Stomach smooth muscle (tissue), 2 donors: ENCODE measurements around the gene ADGRL3.

Source experiments
- H3K27ac ChIP-seq: one replicate; pipeline ENCODE4 v1.7.0; 2013; ENCODE audit warnings: mild to moderate bottlenecking, low read length, inconsistent platforms
- H3K27me3 ChIP-seq, 2 donors: one replicate each; pipeline ENCODE4 v1.7.0; 2013; ENCODE audit warnings: low read length in 2 of 2; ENCODE audit not compliant: insufficient read depth in 2 of 2, control insufficient read depth in 1 of 2
- H3K36me3 ChIP-seq, 2 donors: one replicate each; pipeline ENCODE4 v1.7.0; 2013; ENCODE audit warnings: low read length in 2 of 2; ENCODE audit not compliant: control insufficient read depth in 2 of 2, insufficient read depth in 2 of 2
- H3K4me1 ChIP-seq: one replicate; pipeline ENCODE4 v1.7.0; 2013; ENCODE audit warnings: low read length; ENCODE audit not compliant: control insufficient read depth, insufficient read depth
- H3K4me3 ChIP-seq, 2 donors: one replicate each; pipeline ENCODE4 v1.7.0; 2013; ENCODE audit warnings: low read length in 2 of 2
- H3K9ac ChIP-seq, 2 donors: one replicate each; pipeline ENCODE4 v1.7.0; 2013; ENCODE audit warnings: low read length in 2 of 2, mild to moderate bottlenecking in 1 of 2
- H3K9me3 ChIP-seq, 2 donors: one replicate each; pipeline ENCODE4 v1.7.0; 2013; ENCODE audit warnings: low read length in 2 of 2; ENCODE audit not compliant: control insufficient read depth in 2 of 2
- donor health status: healthy.
- donor health status: Pancreatic carcinoma.

The ADGRL3 gene

GRCh38 chr4:62080431-62080830 lies 880.3 kb downstream of the ADGRL3 start:
- Histone ChIP-seq H3K4me3 (no peak overlapping the region), H3K36me3 (no peaks in the 10 kb centered on the region), H3K9me3 (no peaks in the 10 kb centered on the region), H3K27ac (no peak overlapping the region), H3K4me1 (no peaks in the 10 kb centered on the region), H3K27me3 (no peaks in the 10 kb centered on the region), H3K9ac (no peak overlapping the region)

GRCh38 chr4:62087706-62088105 lies 887.6 kb downstream of the ADGRL3 start:
- Histone ChIP-seq H3K27ac (no peak overlapping the region), H3K36me3 (no peaks in the 10 kb centered on the region), H3K4me3 (no peak overlapping the region), H3K4me1 (no peaks in the 10 kb centered on the region), H3K9me3 (no peaks in the 10 kb centered on the region), H3K9ac (no peak overlapping the region), H3K27me3 (no peaks in the 10 kb centered on the region)

- Histone ChIP-seq H3K27ac (no peak overlapping the region), H3K9ac (no peak overlapping the region), H3K36me3 (no peaks in the 10 kb centered on the region), H3K27me3 (no peaks in the 10 kb centered on the region), H3K9me3 (no peaks in the 10 kb centered on the region), H3K4me3 (no peak overlapping the region), H3K4me1 (no peaks in the 10 kb centered on the region)
These were observed 893.6 kb downstream of the ADGRL3 start for GRCh38 chr4:62093735-62094134.

GRCh38 chr4:62096881-62097280 lies 896.8 kb downstream of the ADGRL3 start:
- Histone ChIP-seq H3K36me3 (no peaks in the 10 kb centered on the region), H3K9ac (no peak overlapping the region), H3K4me1 (no peaks in the 10 kb centered on the region), H3K27me3 (no peaks in the 10 kb centered on the region), H3K9me3 (no peaks in the 10 kb centered on the region), H3K27ac (no peak overlapping the region), H3K4me3 (no peak overlapping the region)

DNA sequence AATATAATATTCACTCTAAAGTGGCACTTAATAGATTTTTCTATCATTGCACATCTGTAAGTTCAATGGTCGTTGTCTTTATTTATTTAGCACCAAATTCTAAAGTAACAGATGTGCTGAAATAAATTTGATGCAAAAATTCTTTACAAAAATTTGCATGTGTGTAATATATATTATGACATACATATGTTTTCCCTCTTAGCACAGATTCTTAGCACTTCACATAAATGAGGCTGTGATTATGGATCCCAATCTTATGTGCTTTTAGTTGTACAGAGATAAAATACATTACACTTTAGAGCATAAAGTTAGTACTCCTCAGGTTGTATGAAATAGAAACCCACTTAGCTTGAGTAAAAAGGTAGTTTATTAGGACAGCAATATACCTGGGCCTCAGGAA lies 915.1 kb downstream of the ADGRL3 start:
- Histone ChIP-seq H3K36me3 (no peaks in the 10 kb centered on the region), H3K27me3 (no peaks in the 10 kb centered on the region), H3K4me1 (no peaks in the 10 kb centered on the region), H3K9me3 (no peaks in the 10 kb centered on the region), H3K9ac (no peak overlapping the region), H3K4me3 (no peak overlapping the region), H3K27ac (no peak overlapping the region)

DNA sequence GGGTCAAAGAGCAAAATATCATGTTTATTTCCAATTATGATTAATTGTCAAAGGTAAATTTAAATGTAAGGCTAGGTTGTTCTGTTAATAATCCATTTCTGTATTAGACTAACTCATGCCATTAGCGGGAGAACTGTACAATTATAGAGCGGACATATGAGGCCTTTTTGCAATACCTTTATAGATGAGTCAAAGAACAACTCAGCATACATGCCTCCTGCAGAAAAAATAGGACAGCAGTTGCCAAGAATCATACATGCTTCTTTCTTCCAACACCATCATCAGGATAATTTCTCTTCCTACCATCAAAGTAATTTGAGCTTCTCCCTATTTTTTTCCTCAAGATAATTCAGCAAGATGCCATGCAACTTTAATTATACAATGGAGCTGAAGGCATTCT lies 917.8 kb downstream of the ADGRL3 start:
- H3K36me3 ChIP-seq: no peaks in the 10 kb centered on the region
- H3K27me3 ChIP-seq: no peaks in the 10 kb centered on the region
- H3K27ac ChIP-seq: no peak overlapping the region
- no peaks in the 10 kb centered on the region for H3K4me1 ChIP-seq
- no peak overlapping the region for H3K4me3 ChIP-seq
- no peak overlapping the region for H3K9ac ChIP-seq
- no peaks in the 10 kb centered on the region for H3K9me3 ChIP-seq

DNA sequence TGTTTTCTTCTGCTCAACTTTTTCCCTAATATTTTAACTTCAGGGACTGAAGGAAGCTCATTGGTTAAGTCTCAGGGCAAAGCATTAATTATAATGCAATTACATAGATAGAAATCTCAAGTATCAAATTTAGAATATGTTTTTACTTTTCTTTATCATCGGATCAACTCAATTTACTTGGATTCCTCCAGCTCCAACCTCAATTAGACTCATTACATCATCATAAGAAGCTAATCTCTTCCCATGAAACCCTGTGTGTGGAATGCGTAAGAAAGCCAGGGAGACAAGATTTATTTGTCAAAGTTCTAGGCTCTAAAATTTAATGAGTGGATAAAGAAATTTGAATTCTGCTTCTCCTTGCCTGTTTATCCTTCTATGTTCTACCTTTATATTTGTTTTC lies 918.4 kb downstream of the ADGRL3 start:
- H3K4me3 ChIP-seq: no peak overlapping the region
- no peaks in the 10 kb centered on the region for H3K4me1 ChIP-seq
- no peaks in the 10 kb centered on the region for H3K36me3 ChIP-seq
- H3K27me3 ChIP-seq: no peaks in the 10 kb centered on the region
- no peaks in the 10 kb centered on the region for H3K9me3 ChIP-seq
- no peak overlapping the region for H3K27ac ChIP-seq
- no peak overlapping the region for H3K9ac ChIP-seq

- no peak overlapping the region for H3K27ac ChIP-seq
- no peak overlapping the region for H3K4me3 ChIP-seq
- H3K4me1 ChIP-seq: no peaks in the 10 kb centered on the region
- H3K9me3 ChIP-seq: no peaks in the 10 kb centered on the region
- H3K36me3 ChIP-seq: no peaks in the 10 kb centered on the region
- no peaks in the 10 kb centered on the region for H3K27me3 ChIP-seq
- H3K9ac ChIP-seq: no peak overlapping the region
These were observed 919.1 kb downstream of the ADGRL3 start for GRCh38 chr4:62119195-62119594.

DNA sequence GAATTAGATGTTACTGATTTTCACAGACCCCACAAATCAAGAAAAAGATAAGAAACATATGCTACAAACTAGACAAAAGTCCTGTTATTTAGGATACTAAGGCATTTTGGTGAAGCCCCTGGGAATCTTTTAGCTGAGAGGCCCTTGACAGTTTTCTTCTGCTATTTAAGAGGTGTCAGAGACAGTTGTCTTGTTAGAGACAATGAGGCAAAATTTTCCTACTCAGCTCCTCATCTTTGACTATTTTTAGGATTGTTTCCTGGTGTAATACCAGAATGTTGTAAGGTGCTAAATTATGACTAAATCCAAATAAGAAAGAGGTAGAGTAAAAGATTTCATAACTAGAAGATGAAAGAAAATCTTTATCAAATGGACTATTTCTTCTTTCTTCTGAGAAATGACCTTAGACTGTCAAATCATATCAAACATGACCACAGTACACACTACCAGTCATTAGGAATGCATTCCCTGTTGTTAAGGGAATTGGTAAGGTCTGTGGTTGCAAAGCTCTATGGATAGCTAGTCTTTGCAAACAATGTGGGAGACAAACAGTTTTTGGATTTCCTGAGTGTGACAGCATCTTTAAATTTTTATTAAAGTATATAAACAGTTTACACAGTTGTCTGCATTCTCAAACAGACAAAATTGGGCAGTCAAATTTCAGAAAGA lies 926.1 kb downstream of the ADGRL3 start:
- H3K27me3 ChIP-seq: no peaks in the 10 kb centered on the region
- H3K27ac ChIP-seq: no peak overlapping the region
- no peak overlapping the region for H3K9ac ChIP-seq

More for the DNA sequence above, 926.1 kb downstream of the ADGRL3 start:
- Histone ChIP-seq H3K4me3 (no peak overlapping the region), H3K9me3 (peaks cover 0 to 2% of the 10 kb centered on the region in 2 donors), H3K4me1 (no peaks in the 10 kb centered on the region), H3K36me3 (no peaks in the 10 kb centered on the region)
